Kidney glomerular epithelial cell (primary cell): ENCODE data around the gene SLC28A1.
"Not testable (repeated sequence)": the region's sequence is repeated elsewhere in the genome, so short reads cannot be mapped to it uniquely, and the experiment has no call there.

Source experiments
- DNase-seq: peaks from one replicate; lab custom pipeline; 2025; lab: John Stamatoyannopoulos, UW

Gene SLC28A1

GRCh38 chr15:84883916-84884781 is at the start of gene SLC28A1:
Gene SLC28A1, plus strand, starts transcription at chr15:84884662. Its CDS starts 3,099 bp downstream, at chr15:84887761.
- DNase-seq, result no peak

GRCh38 chr15:84834969-84835368 is 49.5 kb upstream of the SLC28A1 start:
- DNase-seq, result no peak

GRCh38 chr15:84835661-84836337 is 48.7 kb upstream of the SLC28A1 start:
- no peak for DNase-seq

GRCh38 chr15:84836844-84837243 is 47.6 kb upstream of the SLC28A1 start:
- no peak for DNase-seq

GRCh38 chr15:84839714-84840113 is 44.7 kb upstream of the SLC28A1 start:
- no peak for DNase-seq

- DNase-seq, result no peak
Observed at GRCh38 chr15:84840255-84840654, 44.2 kb upstream of the SLC28A1 start.

GRCh38 chr15:84840741-84841429 is 43.6 kb upstream of the SLC28A1 start:
- DNase-seq, result peak; percentile 15

GRCh38 chr15:84842781-84843180 is 41.7 kb upstream of the SLC28A1 start:
- no peak for DNase-seq

- no peak for DNase-seq
Observed at GRCh38 chr15:84844964-84845363, 39.5 kb upstream of the SLC28A1 start.

- DNase-seq, result not testable (repeated sequence)
Observed at GRCh38 chr15:84845631-84846030, 38.8 kb upstream of the SLC28A1 start.

GRCh38 chr15:84846269-84846668 is 38.2 kb upstream of the SLC28A1 start:
- no peak for DNase-seq

- DNase-seq, result no peak
Observed at GRCh38 chr15:84847382-84847781, 37.1 kb upstream of the SLC28A1 start.

- no peak for DNase-seq
Observed at GRCh38 chr15:84852212-84852611, 32.2 kb upstream of the SLC28A1 start.

GRCh38 chr15:84855136-84855535 is 29.3 kb upstream of the SLC28A1 start:
- no peak for DNase-seq

GRCh38 chr15:84855765-84856164 is 28.7 kb upstream of the SLC28A1 start:
- DNase-seq, result no peak

- no peak for DNase-seq
Observed at GRCh38 chr15:84856731-84857417, 27.6 kb upstream of the SLC28A1 start.

- DNase-seq, result no peak
Observed at GRCh38 chr15:84857418-84858004, 27.0 kb upstream of the SLC28A1 start.

GRCh38 chr15:84858231-84858630 is 26.2 kb upstream of the SLC28A1 start:
- no peak for DNase-seq

- no peak for DNase-seq
Observed at GRCh38 chr15:84859144-84859543, 25.3 kb upstream of the SLC28A1 start.

GRCh38 chr15:84859651-84860050 is 24.8 kb upstream of the SLC28A1 start:
- no peak for DNase-seq

GRCh38 chr15:84861781-84862180 is 22.7 kb upstream of the SLC28A1 start:
- DNase-seq, result no peak
